Naive thymus-derived CD8-positive, alpha-beta T cell (primary cell): ENCODE data around the gene AIFM3. TPM values are rescaled to one million over a fixed set of nuclear protein-coding genes. Genes with fewer than 3 reads are reported as not detected.
"Not testable (repeated sequence)": the region's sequence is repeated elsewhere in the genome, so short reads cannot be mapped to it uniquely, and the experiment has no call there.

Experiments used
- ATAC-seq, 2 donors: fragments of 150-1000 bp; cut with Tn5 transposase in 1 of 2; sonication (Bioruptor Pico), chemical (Tn5 transposase) in 1 of 2; 1 replicate in 1 of 2; 2 replicates in 1 of 2; pipeline ENCODE4 v1.10.0; 2021; ENCODE audit warnings: mild to moderate bottlenecking in 2 of 2, moderate library complexity in 2 of 2
- POLR2A ChIA-PET: fragments of 350-600 bp; sonication (Branson Sonifier 250); formaldehyde crosslinking; loops from one replicate; lab custom pipeline; 2021; ENCODE audit warnings: antibody characterized with exemption; lab: Charles Lee
- DNase-seq, 10 donors: peaks; one replicate each; pipeline versions ENCODE4 v3.0.0 to v3.0.0-alpha.2; 2020 to 2022
- H3K27ac Mint-ChIP-seq, 10 donors: one replicate each; pipeline ENCODE4 v1.8.0; 2020 to 2022; ENCODE audit warnings: mild to moderate bottlenecking in 10 of 10, mixed read lengths in 10 of 10, moderate library complexity in 4 of 10, inconsistent platforms in 1 of 10
- H3K27me3 Mint-ChIP-seq, 5 donors: one replicate each; pipeline ENCODE4 v1.8.0; 2021 to 2022; ENCODE audit warnings: mixed read lengths in 5 of 5
- H3K36me3 Mint-ChIP-seq, 3 donors: one replicate each; pipeline ENCODE4 v1.8.0; 2020 to 2022; ENCODE audit warnings: mixed read lengths in 3 of 3, mild to moderate bottlenecking in 2 of 3, inconsistent platforms in 1 of 3
- H3K4me1 Mint-ChIP-seq, 4 donors: one replicate each; pipeline ENCODE4 v1.8.0; 2021 to 2022; ENCODE audit warnings: mixed read lengths in 4 of 4
- H3K4me3 Mint-ChIP-seq, 10 donors: one replicate each; pipeline ENCODE4 v1.8.0; 2020 to 2022; ENCODE audit warnings: mild to moderate bottlenecking in 10 of 10, mixed read lengths in 10 of 10, moderate library complexity in 6 of 10, inconsistent platforms in 1 of 10
- H3K9me3 Mint-ChIP-seq, 9 donors: one replicate each; pipeline ENCODE4 v1.8.0; 2020 to 2022; ENCODE audit warnings: mixed read lengths in 9 of 9, mild to moderate bottlenecking in 3 of 9, inconsistent platforms in 1 of 9, moderate library complexity in 1 of 9
- polyA plus RNA-seq, 3 donors: library from polyadenylated mRNA; unstranded; fragments of 300-500 nt; fragmentation: Illumina TruSeq; gene quantifications; one replicate each; pipeline ENCODE4 v1.2.3, GENCODE V29; 2021
- total RNA-seq, 8 experiments: library from RNA in 2 of 8; stranded (reverse) in 2 of 8; gene quantifications; one replicate each; pipeline ENCODE4 v1.2.3 and lab custom pipeline; 2021 to 2026

The AIFM3 gene
- total and polyA plus RNA-seq, 5 experiments from 2014 or later: 0.16 to 1.3 (median 0.47) TPM

DNA sequence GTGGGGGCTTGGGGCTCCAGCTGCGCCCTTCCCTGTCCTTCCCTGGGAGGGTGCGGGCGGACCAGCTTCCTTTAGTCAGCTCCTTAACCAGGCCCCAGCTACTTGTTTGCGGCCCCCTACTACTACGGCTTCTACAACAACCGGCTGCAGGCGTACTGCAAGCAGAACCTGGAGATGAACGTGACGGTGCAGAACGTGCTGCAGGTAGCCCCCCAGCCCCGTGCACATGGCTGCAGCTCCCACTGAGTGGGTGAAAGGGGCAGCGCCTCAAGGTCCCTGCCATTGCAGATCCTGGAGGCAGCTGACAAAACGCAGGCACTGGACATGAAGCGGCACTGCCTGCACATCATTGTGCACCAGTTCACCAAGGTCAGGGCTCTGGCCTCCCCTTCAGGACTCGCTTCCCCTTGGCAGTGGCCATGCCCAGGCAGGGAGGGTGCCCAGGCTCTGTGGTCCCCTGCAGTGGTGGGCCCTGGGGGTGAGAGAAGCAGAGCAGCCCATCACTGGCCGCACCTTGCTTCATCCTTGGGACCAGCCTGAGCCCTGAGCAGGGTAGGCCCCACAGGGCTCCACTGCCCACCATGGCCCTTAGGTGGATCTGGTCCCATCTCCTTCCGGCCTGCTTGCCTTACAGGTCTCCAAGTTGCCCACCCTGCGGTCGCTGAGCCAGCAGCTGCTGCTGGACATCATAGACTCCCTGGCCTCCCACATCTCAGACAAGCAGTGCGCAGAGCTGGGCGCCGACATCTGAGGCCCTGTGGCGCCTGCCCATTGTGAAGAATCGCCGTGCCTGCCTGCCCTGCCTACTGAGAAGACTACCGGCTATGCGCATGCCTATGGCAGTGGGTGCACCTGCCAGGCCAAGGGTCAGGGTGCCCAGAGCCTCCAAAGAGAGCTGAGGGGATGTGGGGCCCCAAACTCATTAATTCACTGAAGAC is 29.8 kb downstream of the AIFM3 start:
- Mint-ChIP-seq H3K4me3 (peak overlapping the region in 1 of 10 donors; percentile 6), H3K27ac (peak overlapping the region in 7 of 10 donors; percentile 4 to 91 (median 48)), H3K9me3 (no peaks in the 10 kb centered on the region), H3K4me1 (peaks cover 9 to 32% (median 26%) of the 10 kb centered on the region in 4 donors), H3K27me3 (no peaks in the 10 kb centered on the region), H3K36me3 (peaks cover 0 to 22% (median 0%) of the 10 kb centered on the region in 3 donors)
- no peak for DNase-seq
- no peak for ATAC-seq
- POLR2A ChIA-PET: interaction anchor here (0.6 to 1.4 kb wide), 5 partner anchors 11 to 655 kb away, joined by 3 to 5 read pairs (median 3); partner anchors contain the start of gene LZTR1

DNA sequence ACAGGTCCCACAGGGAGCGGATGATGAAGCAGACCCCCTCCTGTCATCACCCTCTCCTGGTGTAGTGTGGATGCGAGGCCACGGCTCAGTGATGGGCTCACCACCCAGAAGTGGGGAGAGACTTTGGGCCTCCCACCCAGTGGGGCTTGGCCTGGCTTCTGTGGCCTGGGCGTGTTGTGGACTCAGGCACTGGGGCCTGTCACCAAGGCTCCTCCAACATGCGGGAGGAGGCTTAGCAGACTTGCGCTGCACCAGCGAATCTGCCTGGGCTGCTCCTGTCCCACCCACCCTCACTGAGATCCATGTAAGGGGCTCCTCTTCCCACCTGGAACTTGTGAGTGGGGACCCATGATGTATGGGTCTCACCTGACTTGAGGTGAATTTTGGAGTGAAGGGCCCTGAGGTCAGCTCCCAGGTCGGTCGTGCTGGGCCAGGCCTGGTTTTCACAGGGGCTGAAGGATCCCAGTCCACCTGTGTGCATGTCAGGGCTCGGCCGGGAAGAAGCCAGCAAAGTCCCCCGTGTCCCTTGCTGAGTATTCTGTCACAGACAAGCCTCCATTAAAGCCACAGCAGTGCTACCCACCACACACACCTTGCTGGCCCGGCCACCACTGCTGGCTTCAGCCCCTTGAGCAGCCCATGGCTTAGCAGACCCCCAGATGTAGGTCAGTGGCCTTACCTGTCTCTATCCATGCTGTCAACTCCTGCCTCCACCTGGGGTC is 30.6 kb downstream of the AIFM3 start:
- H3K9me3 Mint-ChIP-seq: no peaks in the 10 kb centered on the region
- no peaks in the 10 kb centered on the region for H3K27me3 Mint-ChIP-seq
- H3K27ac Mint-ChIP-seq: peak overlapping the region in 6 of 10 donors; percentile 4 to 91 (median 49)
- ATAC-seq: no peak
- no peak for DNase-seq
- peaks cover 11 to 37% (median 28%) of the 10 kb centered on the region in 4 donors for H3K4me1 Mint-ChIP-seq
- no peak overlapping the region for H3K4me3 Mint-ChIP-seq
- H3K36me3 Mint-ChIP-seq: peaks cover 0 to 19% (median 0%) of the 10 kb centered on the region in 3 donors
- POLR2A ChIA-PET: interaction anchor here (1.4 kb wide), 1 partner anchor 13 kb away, joined by 5 read pairs; no protein-coding TSS in a partner anchor

DNA sequence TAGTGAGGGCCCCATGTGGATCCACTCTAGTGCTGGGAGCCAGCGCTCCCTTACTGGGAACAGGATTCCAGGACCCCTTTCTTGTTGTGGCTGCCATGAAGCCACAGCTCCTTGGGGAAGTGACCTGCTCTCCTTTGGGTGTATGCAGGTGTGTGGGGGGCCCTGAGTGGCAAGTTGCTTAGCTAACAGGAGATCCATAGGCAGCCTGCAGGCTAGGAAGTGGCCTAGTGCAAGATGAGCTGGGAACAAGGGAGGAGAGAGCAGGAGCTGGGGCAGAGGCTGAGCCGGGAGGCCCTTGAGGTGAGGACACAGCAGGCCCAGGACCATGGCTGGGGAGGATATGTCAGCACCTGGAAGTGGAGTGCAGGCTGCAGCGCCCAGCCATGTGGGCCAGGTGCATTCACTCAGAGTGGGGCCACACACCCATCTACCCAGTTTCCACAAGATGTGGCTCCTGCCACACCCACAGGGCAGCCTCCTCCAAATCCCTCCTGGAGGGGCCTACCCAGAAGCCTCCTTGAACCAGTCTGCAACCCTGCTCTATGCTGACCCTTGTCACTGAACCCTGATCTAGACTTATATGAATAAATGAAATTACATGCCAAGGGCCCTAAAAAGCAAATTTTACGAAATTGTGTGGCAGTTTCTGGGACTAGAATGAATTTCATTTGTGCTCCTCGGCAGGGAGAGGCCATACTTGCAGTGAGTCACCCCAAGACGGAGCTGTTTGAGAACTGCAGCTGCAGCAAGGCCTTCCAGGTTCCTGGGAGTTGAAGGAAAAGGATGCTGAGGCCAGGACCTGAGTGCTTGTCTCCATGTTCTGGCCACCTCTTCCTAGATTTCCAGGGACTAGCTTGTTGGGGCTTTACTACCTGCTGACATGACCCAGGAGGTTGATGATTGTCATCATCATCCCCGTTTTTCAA is 31.6 kb downstream of the AIFM3 start:
- H3K4me1 Mint-ChIP-seq: peaks cover 18 to 47% (median 37%) of the 10 kb centered on the region in 4 donors
- POLR2A ChIA-PET: interaction anchor here (0.8 to 7.0 kb wide), 4 partner anchors 8 to 17 kb away, joined by 3 to 78 read pairs (median 10); partner anchors contain the start of gene LZTR1
- ATAC-seq (no peak), DNase-seq (no peak)
- no peaks in the 10 kb centered on the region for H3K9me3 Mint-ChIP-seq
- peak overlapping the region in 9 of 10 donors; percentile 25 to 92 (median 73) for H3K27ac Mint-ChIP-seq
- no peaks in the 10 kb centered on the region for H3K27me3 Mint-ChIP-seq
- H3K4me3 Mint-ChIP-seq: peak overlapping the region in 3 of 10 donors; percentile 18 to 48 (median 29)
- H3K36me3 Mint-ChIP-seq: peaks cover 0 to 19% (median 0%) of the 10 kb centered on the region in 3 donors

DNA sequence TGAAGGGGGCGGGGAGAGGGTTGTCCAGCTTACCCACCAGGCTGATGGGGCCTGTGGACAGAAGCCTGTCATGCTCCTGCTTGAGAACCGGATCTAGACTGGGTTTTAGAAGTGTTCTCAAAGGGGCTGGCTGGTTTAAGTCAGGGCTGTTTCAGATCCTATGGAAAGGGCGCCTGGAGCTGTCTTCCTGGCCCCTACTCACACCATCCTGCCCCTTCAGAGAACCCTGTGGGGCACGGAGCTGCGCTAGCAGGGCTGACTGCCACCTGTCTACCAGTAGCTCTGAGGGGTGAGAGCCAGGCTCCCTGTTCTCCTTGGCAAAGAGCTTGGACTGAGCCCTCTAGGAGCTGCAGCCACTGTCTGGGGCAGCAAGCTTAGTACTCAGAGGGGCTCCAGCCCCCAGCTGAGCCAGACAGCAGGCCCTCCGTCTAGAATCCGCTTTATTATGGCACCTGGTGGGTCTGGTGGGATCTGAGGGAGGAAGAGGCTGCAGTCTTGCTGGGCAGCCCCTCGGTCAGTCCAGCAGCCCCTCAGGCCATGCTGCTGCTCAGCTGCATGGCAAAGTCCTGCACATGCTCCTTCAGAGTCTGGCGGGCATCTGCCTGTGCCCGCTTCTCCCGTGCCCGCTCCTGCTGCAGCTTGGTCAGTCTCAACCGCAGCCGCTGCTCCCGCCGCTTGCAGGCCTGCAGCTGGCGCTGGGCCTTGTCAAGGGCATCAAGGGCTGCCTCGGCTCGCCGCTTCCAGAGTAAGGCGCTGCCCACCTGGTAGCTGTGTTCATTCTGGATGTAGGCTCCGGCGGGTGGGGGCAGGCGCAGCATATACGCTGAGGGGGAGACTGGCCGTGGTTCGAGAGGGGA is 32.5 kb downstream of the AIFM3 start:
- Mint-ChIP-seq H3K4me3 (peak overlapping the region; percentile 34 to 98 (median 96)), H3K4me1 (peaks cover 18 to 49% (median 43%) of the 10 kb centered on the region in 4 donors), H3K27me3 (no peaks in the 10 kb centered on the region), H3K27ac (peak overlapping the region in 8 of 10 donors; percentile 6 to 100 (median 99)), H3K36me3 (peaks cover 0 to 19% (median 0%) of the 10 kb centered on the region in 3 donors), H3K9me3 (no peaks in the 10 kb centered on the region)
- peak in 1 of 10 donors; percentile 49 for DNase-seq
- ATAC-seq: no peak
- POLR2A ChIA-PET: interaction anchor here (0.7 to 7.0 kb wide), 6 partner anchors 9 to 22 kb away, joined by 3 to 78 read pairs (median 3); partner anchors contain the start of genes LZTR1 and P2RX6

DNA sequence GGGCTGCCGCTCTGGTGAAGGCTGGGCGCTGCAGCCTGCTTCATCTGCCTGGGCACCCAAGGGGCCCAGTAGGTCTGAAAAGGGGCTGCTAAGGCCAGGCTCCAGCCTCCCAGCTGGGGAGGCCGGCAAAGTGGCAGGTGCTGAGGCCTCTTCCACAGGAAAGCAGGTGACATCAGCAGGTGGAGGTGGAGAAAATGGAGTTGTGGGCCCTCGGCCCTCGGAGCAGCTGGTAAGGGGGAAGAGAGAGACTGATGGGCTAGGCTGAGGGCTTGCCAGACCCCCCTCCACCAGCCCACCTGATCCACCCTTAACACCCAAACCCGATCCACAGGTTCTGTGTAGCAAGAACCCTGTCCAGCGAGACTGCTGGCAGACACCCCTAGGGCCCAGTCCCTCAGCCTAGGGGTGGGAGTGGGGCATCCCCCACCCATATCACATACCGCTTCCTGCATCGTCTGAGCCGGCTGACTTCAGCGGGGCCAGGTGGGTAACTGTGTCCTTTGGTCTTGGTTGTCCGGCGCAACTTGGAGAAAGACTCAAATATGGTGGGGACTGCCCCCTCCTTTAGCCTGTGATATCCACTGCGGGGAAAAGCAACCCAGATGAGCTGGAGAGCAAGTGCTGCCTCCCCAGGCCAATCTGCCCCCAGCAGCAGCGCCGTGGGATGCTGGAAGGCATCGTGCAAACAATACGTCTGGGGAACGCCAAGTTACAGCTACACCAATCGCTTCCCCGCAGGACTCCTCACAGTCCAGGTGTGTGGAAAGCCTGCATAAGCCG is 33.3 kb downstream of the AIFM3 start:
- Mint-ChIP-seq H3K27ac (peak overlapping the region; percentile 98 to 100 (median 99)), H3K4me1 (peaks cover 18 to 49% (median 43%) of the 10 kb centered on the region in 4 donors), H3K36me3 (peaks cover 0 to 16% (median 0%) of the 10 kb centered on the region in 3 donors), H3K27me3 (no peaks in the 10 kb centered on the region), H3K4me3 (peak overlapping the region; percentile 94 to 98 (median 98)), H3K9me3 (no peaks in the 10 kb centered on the region)
- peak in 1 of 10 donors; percentile 62 for DNase-seq
- no peak for ATAC-seq
- POLR2A ChIA-PET: interaction anchor here (0.7 to 7.0 kb wide), 9 partner anchors 10 to 884 kb away, joined by 3 to 78 read pairs (median 3); partner anchors contain the start of genes LRRC74B, LZTR1 and TRMT2A

DNA sequence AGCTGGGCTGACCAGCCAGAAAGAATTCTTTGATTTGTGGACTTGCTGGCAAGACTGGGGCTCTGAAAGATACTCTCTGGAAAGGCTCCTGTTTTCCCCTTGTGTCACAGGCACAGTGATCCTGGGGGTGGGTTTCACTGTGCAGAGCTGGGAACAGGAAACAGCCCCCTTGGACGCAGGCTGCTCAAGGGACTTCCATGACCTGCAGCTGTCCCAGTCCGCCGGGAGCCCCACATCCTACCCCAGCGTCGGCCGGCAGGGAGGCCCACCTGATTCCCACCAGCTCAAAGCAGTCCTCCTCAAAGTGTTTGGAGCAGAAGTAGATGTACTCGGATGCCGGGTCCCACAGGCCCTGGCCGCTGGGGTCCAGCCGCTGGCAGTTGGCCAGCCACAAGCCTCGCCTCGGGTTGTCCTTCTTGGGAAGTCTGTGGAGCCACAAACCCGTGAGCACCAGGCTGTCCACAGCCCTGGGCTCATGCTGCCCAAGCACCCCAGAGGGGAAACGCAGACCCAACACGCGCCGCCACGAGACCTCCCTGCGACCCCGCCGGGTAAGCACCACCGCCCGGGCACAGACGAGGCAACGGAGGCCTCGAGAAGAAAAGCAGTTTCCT is 34.0 kb downstream of the AIFM3 start:
- H3K36me3 Mint-ChIP-seq: peaks cover 0 to 15% (median 0%) of the 10 kb centered on the region in 3 donors
- POLR2A ChIA-PET: interaction anchor here (0.7 to 7.0 kb wide), 9 partner anchors 11 to 884 kb away, joined by 3 to 78 read pairs (median 3); partner anchors contain the start of genes LRRC74B, LZTR1 and TRMT2A

DNA sequence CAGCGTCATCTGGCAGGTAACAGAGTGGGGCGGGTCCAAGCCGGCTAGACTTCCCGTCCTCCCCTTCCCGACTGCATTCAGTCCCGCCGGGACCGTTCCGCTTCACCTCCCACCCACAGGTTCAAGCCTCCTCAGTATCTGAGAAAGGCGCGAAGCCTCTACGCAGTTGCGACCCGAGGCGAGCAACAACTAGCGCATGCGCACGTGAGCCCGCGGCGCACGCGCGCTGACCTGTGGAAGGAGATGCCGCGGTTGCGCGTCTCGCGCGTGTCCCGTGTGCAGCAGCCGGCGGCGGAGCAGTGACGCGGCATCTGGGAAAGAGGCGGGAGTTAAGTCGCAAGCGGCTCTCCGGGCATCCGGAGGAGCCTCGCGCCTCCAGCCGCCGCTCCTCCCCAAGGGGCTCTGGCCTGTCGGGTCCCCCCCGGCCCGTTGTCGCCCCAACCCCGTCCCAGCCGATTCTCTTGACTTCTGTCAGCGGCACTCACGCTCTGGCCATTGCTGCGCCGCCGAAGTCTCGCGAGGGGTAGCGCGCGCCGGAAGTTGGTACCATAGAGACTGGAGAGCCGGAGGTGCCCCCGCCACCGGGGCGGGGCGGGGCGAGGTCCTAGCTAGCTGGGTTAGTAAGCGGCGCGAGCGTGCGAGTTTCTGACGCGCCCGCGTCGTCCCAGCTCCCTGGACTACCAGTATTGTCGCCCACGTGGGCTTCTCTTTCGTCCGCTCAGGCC is 34.7 kb downstream of the AIFM3 start, which contains the start of gene THAP7:
THAP7 (minus strand) TSS at position 518 of the 725 bp plus-strand sequence; CDS start at position 311, 207 bp downstream.
- Mint-ChIP-seq H3K36me3 (peaks cover 0 to 13% (median 0%) of the 10 kb centered on the region in 3 donors), H3K4me3 (peak within 1 kb of the TSS; percentile 94 to 98 (median 98)), H3K9me3 (no peaks in the 10 kb centered on the region), H3K4me1 (peaks cover 18 to 49% (median 43%) of the 10 kb centered on the region in 4 donors), H3K27ac (peak within 1 kb of the TSS; percentile 98 to 100 (median 99)), H3K27me3 (no peaks in the 10 kb centered on the region)
- POLR2A ChIA-PET: interaction anchor here (0.7 to 7.0 kb wide), 12 partner anchors 8 to 1555 kb away, joined by 3 to 78 read pairs (median 4); partner anchors contain the start of genes LZTR1, P2RX6 and SLC7A4
- peak; percentile 94 to 99 (median 96) for DNase-seq
- ATAC-seq: peak; percentile 88 to 90

More for the DNA sequence above, 34.0 kb downstream of the AIFM3 start:
- DNase-seq: peak in 1 of 10 donors; percentile 65
- Mint-ChIP-seq H3K27ac (peak overlapping the region; percentile 98 to 100 (median 99)), H3K9me3 (no peaks in the 10 kb centered on the region), H3K4me1 (peaks cover 18 to 49% (median 43%) of the 10 kb centered on the region in 4 donors), H3K4me3 (peak overlapping the region; percentile 94 to 98 (median 98)), H3K27me3 (no peaks in the 10 kb centered on the region)
- ATAC-seq: no peak

DNA sequence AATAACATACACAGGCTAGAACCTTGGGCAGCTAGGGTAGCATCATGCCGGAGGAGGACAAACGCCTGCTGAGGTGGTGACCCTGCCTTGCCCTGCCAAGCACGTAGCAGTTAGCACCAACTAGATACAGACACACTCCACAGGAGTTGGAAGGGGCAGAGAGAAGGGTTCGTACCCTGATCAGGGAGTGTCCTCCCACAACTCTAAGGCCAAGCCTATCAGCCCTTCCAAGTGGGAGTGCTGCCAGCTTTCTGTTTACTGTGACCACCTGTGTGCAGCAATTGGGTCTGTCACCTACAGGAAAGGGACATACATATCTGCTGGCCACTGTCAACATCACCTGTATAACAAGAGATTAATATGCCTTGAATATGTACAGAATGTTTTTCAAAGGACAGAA is 36.7 kb downstream of the AIFM3 start:
- Mint-ChIP-seq H3K36me3 (peaks cover 0 to 5% (median 0%) of the 10 kb centered on the region in 3 donors), H3K27ac (peak overlapping the region in 9 of 10 donors; percentile 94 to 100 (median 99)), H3K4me3 (peak overlapping the region in 8 of 10 donors; percentile 24 to 98 (median 97)), H3K4me1 (peaks cover 12 to 42% (median 38%) of the 10 kb centered on the region in 4 donors), H3K27me3 (no peaks in the 10 kb centered on the region), H3K9me3 (no peaks in the 10 kb centered on the region)
- POLR2A ChIA-PET: interaction anchor here (4.4 to 7.0 kb wide), 2 partner anchors 10 to 22 kb away, joined by 41 to 78 read pairs; partner anchors contain the start of genes LZTR1 and P2RX6
- ATAC-seq (no peak), DNase-seq (no peak)

DNA sequence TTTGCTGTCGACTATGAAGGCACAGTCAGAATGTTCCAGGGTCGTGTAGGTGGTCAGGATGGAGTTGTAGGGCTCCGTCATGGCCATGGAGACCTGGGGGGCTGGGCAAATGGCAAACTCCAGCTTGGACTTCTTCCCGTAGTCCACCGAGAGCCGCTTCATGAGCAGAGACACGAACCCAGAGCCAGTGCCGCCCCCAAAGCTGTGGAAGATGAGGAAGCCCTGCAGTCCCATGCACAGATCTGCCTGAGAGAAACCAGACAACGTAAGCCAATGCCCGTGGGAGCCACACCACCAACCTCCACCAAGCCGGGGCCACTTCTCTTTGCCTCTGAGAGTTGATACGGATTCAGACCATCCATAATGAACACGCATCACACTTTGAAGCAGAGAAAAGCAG is 42.2 kb downstream of the AIFM3 start:
- H3K27ac Mint-ChIP-seq, H3K4me3 Mint-ChIP-seq, H3K27me3 Mint-ChIP-seq, ATAC-seq, DNase-seq, H3K9me3 Mint-ChIP-seq, H3K36me3 Mint-ChIP-seq: not testable (repeated sequence)
- POLR2A ChIA-PET: interaction anchor here (0.8 kb wide), 1 partner anchor 10 kb away, joined by 3 read pairs; no protein-coding TSS in a partner anchor
- peaks cover 3 to 12% (median 9%) of the 10 kb centered on the region in 4 donors for H3K4me1 Mint-ChIP-seq
